ENCODE data around the gene L3MBTL4. TPM values are rescaled to one million over a fixed set of nuclear protein-coding genes. Genes with fewer than 3 reads are reported as not detected.

L3MBTL4 gene
- total and polyA plus RNA-seq, 10 donors, result 1.1 to 21.0 (median 12.7) TPM

DNA sequence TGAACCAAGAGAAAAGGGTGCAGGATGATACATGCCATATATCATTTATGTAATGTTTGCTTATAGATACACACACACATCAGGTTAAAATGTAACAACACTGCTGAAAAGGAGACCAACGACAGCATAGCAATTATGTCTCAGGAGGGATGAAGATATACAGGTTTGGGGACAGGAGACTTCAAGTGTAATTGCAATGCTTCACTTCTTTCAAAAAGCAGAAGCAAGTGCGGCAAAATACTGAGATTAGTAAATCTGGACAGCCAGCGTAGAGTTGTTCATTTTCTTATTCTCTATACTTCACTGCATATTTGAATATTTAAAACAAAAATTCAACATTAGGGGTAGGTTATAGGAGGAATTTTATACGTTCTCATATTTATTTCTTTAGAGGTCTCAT is 87.2 kb downstream of the L3MBTL4 start:
- no peak overlapping the region for H3K27ac ChIP-seq
- H3K36me3 ChIP-seq, result peaks cover 0 to 12% (median 4%) of the 10 kb centered on the region in 6 donors
- no peak for DNase-seq
- peaks cover 0 to 57% (median 26%) of the 10 kb centered on the region in 8 donors for H3K9me3 ChIP-seq
- intact Hi-C loops (cut with DNase I; ENCODE audit: low total_unique reads), result no loop called here
- 70 to 90% (median 73%) methylated on average over 4 of the region's 4 CpGs for WGBS, 5 donors
- H3K4me3 ChIP-seq, result no peak overlapping the region
- no peaks in the 10 kb centered on the region for H3K27me3 ChIP-seq (replicated peaks in 1 of 7)
- H3K4me1 ChIP-seq, result no peaks in the 10 kb centered on the region
- TF ChIP-seq POLR2AphosphoS5 (IDR thresholded peaks at IDR 0.05) (no peak), POLR2A (IDR thresholded peaks at IDR 0.05) (no peak)
- TF ChIP-seq, protein P1, sequence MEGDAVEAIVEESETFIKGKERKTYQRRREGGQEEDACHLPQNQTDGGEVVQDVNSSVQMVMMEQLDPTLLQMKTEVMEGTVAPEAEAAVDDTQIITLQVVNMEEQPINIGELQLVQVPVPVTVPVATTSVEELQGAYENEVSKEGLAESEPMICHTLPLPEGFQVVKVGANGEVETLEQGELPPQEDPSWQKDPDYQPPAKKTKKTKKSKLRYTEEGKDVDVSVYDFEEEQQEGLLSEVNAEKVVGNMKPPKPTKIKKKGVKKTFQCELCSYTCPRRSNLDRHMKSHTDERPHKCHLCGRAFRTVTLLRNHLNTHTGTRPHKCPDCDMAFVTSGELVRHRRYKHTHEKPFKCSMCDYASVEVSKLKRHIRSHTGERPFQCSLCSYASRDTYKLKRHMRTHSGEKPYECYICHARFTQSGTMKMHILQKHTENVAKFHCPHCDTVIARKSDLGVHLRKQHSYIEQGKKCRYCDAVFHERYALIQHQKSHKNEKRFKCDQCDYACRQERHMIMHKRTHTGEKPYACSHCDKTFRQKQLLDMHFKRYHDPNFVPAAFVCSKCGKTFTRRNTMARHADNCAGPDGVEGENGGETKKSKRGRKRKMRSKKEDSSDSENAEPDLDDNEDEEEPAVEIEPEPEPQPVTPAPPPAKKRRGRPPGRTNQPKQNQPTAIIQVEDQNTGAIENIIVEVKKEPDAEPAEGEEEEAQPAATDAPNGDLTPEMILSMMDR (IDR thresholded peaks at IDR 0.05 in 8 of 11, conservative IDR thresholded peaks at IDR 0.05 in 3 of 11), result no peak

DNA sequence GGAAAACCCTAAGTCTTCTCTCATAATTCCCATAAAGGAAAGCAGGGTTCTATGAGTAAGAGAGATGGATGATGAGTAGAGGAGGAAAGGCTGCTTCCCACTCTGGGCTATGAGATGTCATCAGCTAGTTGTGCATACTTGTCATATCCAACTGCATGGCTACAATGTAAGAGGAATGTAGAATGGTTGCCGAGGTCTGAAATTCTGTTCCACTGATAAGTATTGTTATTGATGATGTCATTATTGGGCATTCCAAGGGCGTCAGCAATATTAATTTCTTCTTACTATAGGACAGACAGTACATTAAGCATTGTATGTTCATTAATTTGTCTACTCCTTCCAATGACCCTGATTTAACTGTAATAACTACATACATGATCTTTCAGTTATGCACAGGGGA is 88.1 kb downstream of the L3MBTL4 start:
- Histone ChIP-seq H3K4me3 (no peak overlapping the region), H3K9me3 (peaks cover 0 to 60% (median 35%) of the 10 kb centered on the region in 8 donors), H3K27ac (no peak overlapping the region), H3K36me3 (peaks cover 0 to 12% (median 4%) of the 10 kb centered on the region in 6 donors), H3K27me3 (replicated peaks in 1 of 7) (no peaks in the 10 kb centered on the region), H3K4me1 (no peaks in the 10 kb centered on the region)
- WGBS, 5 donors, result 78 to 91% (median 81%) methylated on average over 2 of the region's 2 CpGs
- intact Hi-C loops (cut with DNase I; ENCODE audit: low total_unique reads), result no loop called here
- no peak for DNase-seq
- TF ChIP-seq POLR2A (IDR thresholded peaks at IDR 0.05) (no peak), POLR2AphosphoS5 (IDR thresholded peaks at IDR 0.05) (no peak)
- TF ChIP-seq, protein P1 (IDR thresholded peaks at IDR 0.05 in 8 of 11, conservative IDR thresholded peaks at IDR 0.05 in 3 of 11), result no peak

DNA sequence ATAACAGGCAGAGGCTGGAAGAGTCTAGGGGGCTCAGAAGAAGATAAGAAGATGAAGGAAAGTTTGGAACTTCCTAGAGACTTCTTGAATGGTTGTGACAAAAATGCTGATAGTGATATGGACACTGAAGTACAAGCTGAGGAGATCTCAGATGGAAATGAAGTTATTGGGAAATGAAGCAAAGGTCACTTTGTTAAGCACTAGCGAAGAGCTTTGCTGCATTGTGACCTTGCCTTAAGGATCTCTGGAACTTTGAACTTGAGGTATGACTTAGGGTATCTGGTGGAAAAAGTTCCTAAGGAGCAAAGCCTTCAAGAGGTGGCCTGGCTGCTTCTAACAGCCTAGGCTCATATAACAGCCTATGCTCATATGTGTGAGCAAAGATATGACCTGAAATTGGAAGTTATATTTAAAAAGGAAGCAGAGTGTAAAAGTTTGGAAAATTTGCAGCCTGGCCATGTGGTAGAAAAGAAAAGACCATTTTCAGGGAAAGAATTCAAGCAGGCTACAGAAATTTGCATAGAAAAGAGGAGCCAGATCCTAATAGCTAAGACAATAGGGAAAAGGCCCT is 91.3 kb downstream of the L3MBTL4 start:
- TF ChIP-seq POLR2A (IDR thresholded peaks at IDR 0.05), result no peak
- no peak for TF ChIP-seq POLR2AphosphoS5 (IDR thresholded peaks at IDR 0.05)
- Histone ChIP-seq H3K4me3 (no peak overlapping the region), H3K36me3 (peaks cover 0 to 12% (median 4%) of the 10 kb centered on the region in 6 donors), H3K9me3 (peaks cover 0 to 77% (median 54%) of the 10 kb centered on the region in 8 donors), H3K27ac (no peak overlapping the region), H3K27me3 (replicated peaks in 1 of 7) (no peaks in the 10 kb centered on the region), H3K4me1 (no peaks in the 10 kb centered on the region)
- intact Hi-C loops (cut with DNase I; ENCODE audit: low total_unique reads), result no loop called here
- 69 to 94% (median 79%) methylated on average over 1 of the region's 1 CpG for WGBS, 5 donors
- DNase-seq, result no peak

DNA sequence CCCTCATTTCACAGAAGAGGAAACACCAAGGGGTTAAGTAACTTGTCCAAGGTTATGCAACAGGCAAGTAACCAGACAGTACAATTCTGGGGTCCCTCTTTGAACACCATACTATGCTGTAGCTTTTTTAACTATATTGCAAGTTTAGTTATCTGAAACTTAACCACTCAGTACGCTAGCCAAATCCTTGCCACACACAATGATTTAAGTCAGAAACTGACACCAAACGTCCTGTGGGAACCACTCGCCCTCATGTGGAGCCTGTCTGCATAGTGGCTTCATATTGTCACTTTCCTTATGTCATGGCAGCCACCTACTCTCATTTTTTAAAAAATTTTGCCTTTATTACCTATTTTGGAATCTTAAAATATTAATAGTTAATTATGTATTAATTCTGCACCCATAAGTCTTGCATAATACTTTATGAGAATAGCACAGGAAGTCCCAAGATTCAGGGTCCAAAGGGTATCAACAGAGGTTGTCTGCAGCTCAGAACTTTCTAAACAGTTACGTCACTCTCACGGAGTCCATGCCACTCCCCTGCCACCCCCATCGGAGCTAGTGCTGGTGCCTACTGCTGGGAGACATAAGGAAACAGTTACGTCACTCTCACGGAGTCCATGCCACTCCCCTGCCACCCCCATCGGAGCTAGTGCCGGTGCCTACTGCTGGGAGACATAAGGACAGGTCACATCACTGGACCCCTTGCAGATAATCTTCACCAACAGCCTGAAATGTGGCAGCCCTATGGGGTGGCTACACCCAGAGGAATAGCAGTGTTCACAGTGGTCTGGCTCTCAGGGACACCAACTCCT is 99.0 kb downstream of the L3MBTL4 start:
- WGBS, 5 donors, result 39 to 60% (median 42%) methylated on average over 10 of the region's 10 CpGs
- Histone ChIP-seq H3K4me1 (no peaks in the 10 kb centered on the region), H3K4me3 (peak overlapping the region in 1 of 8 donors; percentile 24), H3K27me3 (replicated peaks in 1 of 7) (no peaks in the 10 kb centered on the region), H3K9me3 (peaks cover 0 to 36% (median 25%) of the 10 kb centered on the region in 8 donors), H3K27ac (no peak overlapping the region), H3K36me3 (peaks cover 0 to 10% (median 0%) of the 10 kb centered on the region in 6 donors)
- intact Hi-C loops (cut with DNase I; ENCODE audit: low total_unique reads), result no loop called here
- TF ChIP-seq POLR2A (IDR thresholded peaks at IDR 0.05) (no peak), POLR2AphosphoS5 (IDR thresholded peaks at IDR 0.05) (no peak)
- TF ChIP-seq, protein P1 (IDR thresholded peaks at IDR 0.05 in 8 of 11, conservative IDR thresholded peaks at IDR 0.05 in 3 of 11), result no peak
- DNase-seq, result no peak

Measured in spleen (tissue), 11 donors.